DLD1 (cell line): ENCODE data around the gene A3GALT2.

Experiments
- in situ Hi-C: cut with HindIII; loops from 2 replicates; pipeline ENCODE4 v1.10.0; 2017; ENCODE audit warnings: low sequenced_read_pairs

The A3GALT2 gene

GRCh38 chr1:33332357-33332789 is 11.5 kb upstream of the A3GALT2 start:
- in situ Hi-C loops, result no loop called here

GRCh38 chr1:33331444-33332356 is 10.8 kb upstream of the A3GALT2 start:
- in situ Hi-C loops, result no loop called here

GRCh38 chr1:33330906-33331305 is 10.0 kb upstream of the A3GALT2 start:
- in situ Hi-C loops, result no loop called here

GRCh38 chr1:33330361-33330890 is 9.5 kb upstream of the A3GALT2 start:
- in situ Hi-C loops, result no loop called here

- in situ Hi-C loops, result no loop called here
Measured at GRCh38 chr1:33329600-33330305, 8.9 kb upstream of the A3GALT2 start.

GRCh38 chr1:33328817-33329216 is 7.9 kb upstream of the A3GALT2 start:
- in situ Hi-C loops, result no loop called here

GRCh38 chr1:33327587-33328325 is 6.9 kb upstream of the A3GALT2 start:
- in situ Hi-C loops, result no loop called here

GRCh38 chr1:33326785-33327184 is 5.9 kb upstream of the A3GALT2 start:
- in situ Hi-C loops, result no loop called here

- in situ Hi-C loops, result no loop called here
Measured at GRCh38 chr1:33324677-33325575, 4.0 kb upstream of the A3GALT2 start.

- in situ Hi-C loops, result no loop called here
Measured at GRCh38 chr1:33323663-33324477, 3.0 kb upstream of the A3GALT2 start.

- in situ Hi-C loops, result no loop called here
Measured at GRCh38 chr1:33322870-33323585, 2.1 kb upstream of the A3GALT2 start.

GRCh38 chr1:33322109-33322508 is 1.2 kb upstream of the A3GALT2 start:
- in situ Hi-C loops, result no loop called here

GRCh38 chr1:33321178-33321577 is 280 bp upstream of the A3GALT2 start:
- in situ Hi-C loops, result no loop called here

- in situ Hi-C loops, result no loop called here
Measured at GRCh38 chr1:33319949-33320618, 814 bp downstream of the A3GALT2 start.

- in situ Hi-C loops, result no loop called here
Measured at GRCh38 chr1:33319186-33319948, 1.5 kb downstream of the A3GALT2 start.

GRCh38 chr1:33317946-33318345 is 3.0 kb downstream of the A3GALT2 start:
- in situ Hi-C loops, result no loop called here

- in situ Hi-C loops, result no loop called here
Measured at GRCh38 chr1:33317354-33317753, 3.5 kb downstream of the A3GALT2 start.
